NCI-H345 treated with DMSO at 0.1 percent for 48 hours (cell line): Measurements from ENCODE around the gene GMPPB.
"Not testable (repeated sequence)": the region's sequence is repeated elsewhere in the genome, so short reads cannot be mapped to it uniquely, and the experiment has no call there.

Source experiments
- DNase-seq: peaks from one replicate; lab custom pipeline; 2025; ENCODE audit not compliant: unreplicated experiment; lab: John Stamatoyannopoulos, UW

The GMPPB gene

GRCh38 chr3:49723628-49724551 is at the start of gene GMPPB:
Gene GMPPB (minus strand): TSS chr3:49723951. CDS start chr3:49723726, 225 bp downstream.
- peak; percentile 71 for DNase-seq

DNA sequence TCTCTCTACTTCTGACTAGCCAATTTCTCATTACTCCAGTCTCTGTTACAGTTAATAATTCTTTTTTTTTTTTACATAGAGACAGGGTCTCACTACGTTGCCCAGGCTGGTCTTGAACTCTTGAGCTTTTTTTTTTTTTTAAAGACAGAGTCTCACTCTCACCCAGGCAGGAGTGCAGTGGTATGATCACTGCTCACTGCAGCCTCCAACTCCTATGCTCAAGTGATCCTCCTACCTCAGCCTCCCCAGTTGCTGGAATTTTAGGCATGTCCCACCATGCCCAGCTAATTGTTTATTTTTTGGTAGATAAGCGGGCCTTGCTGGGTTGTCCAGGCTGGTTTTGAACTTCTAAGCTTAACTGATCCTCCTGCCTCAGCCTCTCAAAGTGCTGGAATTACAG is 49.0 kb upstream of the GMPPB start:
- DNase-seq = no peak

- no peak for DNase-seq
Observed at GRCh38 chr3:49771340-49771938, 47.7 kb upstream of the GMPPB start.

DNA sequence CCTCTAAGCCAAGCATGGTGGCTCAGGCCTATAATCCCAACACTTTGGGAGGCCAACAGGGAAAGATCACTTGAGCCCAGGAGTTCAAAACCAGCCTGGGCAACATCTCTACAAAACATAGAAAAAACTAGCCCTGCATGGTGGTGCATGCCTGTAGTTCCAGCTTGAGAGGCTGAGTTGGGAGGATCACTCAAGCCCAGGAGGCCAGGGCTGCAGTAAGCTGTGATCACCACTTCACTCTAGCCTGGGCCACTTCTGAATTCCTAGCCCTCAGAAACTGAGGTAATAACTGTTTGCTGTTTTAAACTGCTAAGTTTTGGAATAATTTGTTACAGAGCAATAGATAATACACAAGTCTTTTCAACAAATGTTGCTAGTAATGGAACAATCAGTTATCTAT is 46.2 kb upstream of the GMPPB start:
- DNase-seq = no peak

- DNase-seq = no peak
Observed at GRCh38 chr3:49769286-49769915, 45.6 kb upstream of the GMPPB start.

- no peak for DNase-seq
Observed at GRCh38 chr3:49763981-49764380, 40.2 kb upstream of the GMPPB start.

GRCh38 chr3:49761661-49762060 is 37.9 kb upstream of the GMPPB start:
- no peak for DNase-seq

DNA sequence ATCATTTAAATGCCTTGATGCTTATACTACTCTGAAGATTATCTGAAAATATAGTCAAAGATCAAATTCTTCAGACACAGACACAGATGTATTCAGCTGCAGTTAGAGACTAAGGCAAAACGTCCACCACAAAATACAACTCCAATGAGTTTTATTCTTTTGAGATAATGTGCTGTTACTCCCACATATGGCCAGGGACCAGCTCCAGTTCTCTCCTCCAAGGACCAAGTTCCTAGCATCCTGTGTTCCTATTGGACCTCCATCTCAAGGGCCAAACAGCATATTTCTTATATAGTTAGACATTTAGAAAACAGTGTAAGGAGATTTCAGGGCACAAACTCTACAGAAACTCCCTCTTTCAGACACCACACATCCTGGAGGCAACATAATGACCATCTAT is 35.5 kb upstream of the GMPPB start:
- DNase-seq = no peak

DNA sequence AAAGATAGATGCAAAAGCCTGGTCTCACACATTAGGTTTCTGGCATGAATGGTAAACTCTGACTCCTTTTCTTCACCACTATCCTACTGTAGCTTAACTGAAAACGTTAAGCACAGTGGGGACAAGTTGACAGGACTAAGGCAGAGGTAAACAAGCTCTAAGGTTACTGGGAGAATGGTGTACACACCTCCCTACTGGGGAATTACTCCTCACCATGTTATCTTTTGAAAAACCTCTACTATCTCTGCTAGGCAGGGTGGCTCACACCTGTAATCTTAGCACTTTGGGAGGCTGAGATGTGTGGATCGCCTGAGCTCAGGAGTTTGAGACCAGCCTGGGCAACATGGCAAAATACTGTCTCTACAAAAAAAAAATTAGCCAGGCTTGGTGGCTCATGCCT is 33.4 kb upstream of the GMPPB start:
- DNase-seq = no peak

DNA sequence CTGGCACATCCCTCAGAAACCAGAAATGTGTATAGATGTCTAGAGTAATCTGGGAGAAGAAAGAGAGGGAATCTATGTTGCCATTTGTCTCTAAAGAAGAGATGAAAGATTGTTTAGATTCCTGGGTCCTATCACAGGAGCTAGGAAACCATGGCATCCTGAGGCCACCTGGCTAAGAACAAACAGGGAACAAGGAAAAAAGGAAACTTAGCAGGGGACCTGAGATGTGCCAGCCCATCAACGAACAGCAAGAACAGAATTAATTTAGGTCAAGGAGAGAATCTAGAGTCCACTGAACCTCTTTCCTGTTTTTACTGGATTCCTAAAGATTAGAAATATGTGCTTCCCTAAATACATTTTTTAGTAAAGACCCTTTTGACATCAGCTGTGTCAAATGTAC is 32.3 kb upstream of the GMPPB start:
- no peak for DNase-seq

DNA sequence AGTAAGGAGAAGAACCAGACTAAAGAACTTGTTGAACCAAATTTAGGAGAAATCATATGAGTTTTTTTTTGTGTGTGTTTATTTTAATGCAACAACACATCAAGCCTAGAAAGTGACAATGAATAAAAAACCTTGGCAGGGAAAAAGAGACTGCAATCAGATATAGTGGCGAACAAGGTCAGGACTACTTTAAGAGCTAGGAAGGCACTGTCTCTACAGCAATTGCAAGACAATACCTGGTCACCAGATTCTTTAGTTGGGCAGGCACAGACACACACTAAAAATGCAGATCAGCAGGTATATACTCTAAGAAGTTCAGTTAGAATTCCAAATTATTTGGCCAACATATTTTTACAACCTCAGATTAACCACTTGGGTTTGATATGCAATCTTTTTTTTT is 30.8 kb upstream of the GMPPB start:
- no peak for DNase-seq

DNA sequence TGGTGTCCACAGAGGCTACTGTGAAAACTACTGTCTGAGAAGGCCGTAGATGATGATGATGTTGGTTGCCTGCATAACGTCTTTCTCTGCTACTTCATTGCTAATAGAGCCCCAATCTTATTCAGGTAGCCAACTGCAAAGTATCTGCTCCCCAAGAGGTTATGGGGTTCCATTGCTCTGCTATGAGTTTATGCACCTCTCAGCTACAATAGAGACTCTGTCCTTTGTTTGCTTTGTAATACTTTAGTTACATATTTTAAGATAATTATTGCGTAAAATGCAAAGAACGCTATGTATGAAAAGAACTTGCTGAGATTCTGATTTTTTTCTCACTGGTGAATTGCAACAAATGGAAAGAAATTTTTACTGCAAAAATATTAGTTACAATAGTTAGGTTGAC is 27.8 kb upstream of the GMPPB start:
- DNase-seq = no peak

- no peak for DNase-seq
Observed at GRCh38 chr3:49750056-49750455, 26.3 kb upstream of the GMPPB start.

- not testable (repeated sequence) for DNase-seq
Observed at GRCh38 chr3:49748874-49749273, 25.1 kb upstream of the GMPPB start.

- no peak for DNase-seq
Observed at GRCh38 chr3:49747792-49748480, 24.2 kb upstream of the GMPPB start.

DNA sequence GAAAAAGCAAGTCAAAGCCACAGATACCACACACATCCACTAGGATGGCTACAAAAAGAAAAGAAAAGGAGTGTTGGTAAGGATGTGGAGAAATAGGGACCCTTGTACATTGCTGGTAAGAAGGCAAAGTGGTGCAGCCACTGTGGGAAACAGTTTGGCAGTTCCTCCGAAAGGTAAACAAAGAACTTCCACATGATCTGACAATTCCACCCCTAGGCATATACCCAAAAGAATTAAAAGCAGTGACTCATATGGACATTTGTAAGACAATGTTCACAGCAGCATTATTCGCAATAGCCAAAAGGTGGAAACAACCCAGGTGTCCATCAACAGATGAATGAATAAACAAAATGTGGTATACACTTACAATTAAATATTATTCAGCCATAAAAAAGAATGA is 22.2 kb upstream of the GMPPB start:
- DNase-seq = no peak

GRCh38 chr3:49740427-49740826 is 16.7 kb upstream of the GMPPB start:
- no peak for DNase-seq

DNA sequence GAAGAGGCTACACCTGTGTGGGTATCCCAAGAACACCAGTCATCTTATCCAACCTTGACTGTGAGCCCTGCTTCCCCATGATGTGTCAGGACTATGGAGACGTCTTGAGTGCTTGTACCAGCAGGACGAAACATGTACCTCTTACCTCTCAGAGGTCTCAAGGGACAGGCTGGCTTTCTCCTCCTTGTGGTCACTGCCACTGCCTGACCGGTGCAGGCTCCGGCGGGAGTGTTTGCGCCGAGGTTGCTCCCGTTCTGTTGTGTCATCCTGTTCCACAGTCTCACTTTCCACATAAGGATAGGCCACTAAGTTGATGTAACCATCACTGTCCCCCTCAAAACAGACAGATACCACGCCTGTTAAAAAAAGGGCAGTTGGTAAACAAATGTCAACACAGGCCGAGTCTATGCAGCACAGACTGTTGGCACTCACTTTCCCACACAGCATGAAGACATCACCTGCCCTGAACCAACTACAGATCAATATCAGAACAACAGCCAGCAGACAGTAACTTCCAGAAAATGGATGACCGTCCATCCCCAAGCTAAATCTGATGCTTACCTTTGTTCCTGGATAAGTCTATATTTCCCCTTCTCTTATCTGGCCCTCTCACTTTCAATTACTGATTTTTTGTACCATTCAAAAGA is 14.4 kb upstream of the GMPPB start:
- DNase-seq = no peak

GRCh38 chr3:49734752-49735151 is 11.0 kb upstream of the GMPPB start:
- no peak for DNase-seq

- no peak for DNase-seq
Observed at GRCh38 chr3:49733551-49733950, 9.8 kb upstream of the GMPPB start.

DNA sequence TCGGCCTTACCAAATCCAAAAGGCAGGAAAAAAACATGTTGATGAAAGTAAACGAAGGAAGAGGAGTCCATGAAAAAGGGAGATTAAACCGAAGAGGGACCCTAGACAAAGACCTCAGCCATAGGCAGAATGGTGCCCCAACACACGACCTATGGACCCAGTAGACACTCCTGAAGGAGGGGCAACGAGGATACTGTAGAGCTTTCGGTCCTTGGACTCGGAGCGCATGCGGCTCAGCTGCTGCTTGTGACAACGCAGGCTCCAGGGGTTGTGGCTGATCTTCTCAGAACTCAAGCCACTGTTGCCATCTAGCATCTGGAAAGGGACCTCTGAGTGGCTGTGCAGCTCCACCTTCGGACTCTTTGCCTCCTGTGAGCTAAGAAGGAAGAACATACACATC is 8.8 kb upstream of the GMPPB start:
- no peak for DNase-seq
